ENCODE data around the gene TM4SF20. TPM values are rescaled to one million over a fixed set of nuclear protein-coding genes. Genes with fewer than 3 reads are reported as not detected.

Gene TM4SF20
- total RNA-seq, 4 donors from 2014 or later, result not detected

DNA sequence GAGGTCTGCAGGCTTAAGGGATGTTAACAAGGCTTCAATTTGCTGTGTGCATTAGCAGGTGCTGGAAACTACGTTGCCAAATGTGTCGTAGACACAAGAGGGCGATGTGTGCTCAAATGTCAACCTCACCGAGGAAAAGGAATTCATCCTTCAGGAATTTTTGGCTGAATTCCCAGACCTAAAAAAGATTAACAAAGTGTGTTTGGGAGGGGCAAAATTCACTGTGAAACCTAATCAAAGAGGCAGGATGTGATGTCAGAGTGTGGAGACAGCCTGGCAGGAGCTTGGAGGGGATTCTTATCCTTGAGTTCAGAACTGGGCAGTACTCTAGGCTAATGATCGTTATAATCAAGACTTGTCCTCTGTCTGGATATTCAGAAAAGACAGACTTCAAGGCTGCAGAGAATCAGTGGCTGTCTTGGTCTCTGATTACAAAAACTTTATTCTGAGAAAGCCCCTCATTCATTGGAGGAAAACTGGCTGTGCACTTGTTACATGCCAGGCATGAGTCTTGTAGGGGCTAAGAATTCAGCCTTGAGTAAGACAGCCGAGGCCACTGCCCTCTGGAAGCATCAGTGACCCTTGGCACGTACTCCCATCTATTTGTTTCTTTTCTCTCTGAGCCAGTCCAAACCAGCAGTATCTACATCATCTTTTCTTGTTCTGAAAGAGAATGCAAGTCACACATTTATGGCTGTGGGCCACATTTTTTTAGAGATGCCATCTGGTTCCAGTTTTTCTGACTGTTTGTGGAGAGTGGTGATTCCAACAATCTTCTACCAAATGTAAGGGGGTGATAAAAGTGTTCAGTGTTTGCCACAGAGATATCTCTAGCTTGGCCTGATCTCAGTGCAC, 27.3 kb upstream of the TM4SF20 start:
- Histone ChIP-seq H3K9me3 (no peaks in the 10 kb centered on the region), H3K36me3 (no peaks in the 10 kb centered on the region), H3K27ac (peak overlapping the region; percentile 68 to 85 (median 77)), H3K4me3 (peak overlapping the region in 1 of 4 donors; percentile 9), H3K27me3 (no peaks in the 10 kb centered on the region), H3K4me1 (peaks cover 13 to 56% (median 23%) of the 10 kb centered on the region in 3 donors)
- peak in 5 of 6 experiments; percentile 45 to 80 (median 56) for TF ChIP-seq CTCF (IDR thresholded peaks at IDR 0.05)
- no peak for TF ChIP-seq POLR2A (IDR thresholded peaks at IDR 0.05)
- intact Hi-C loops (cut with DNase I), result loop anchor here (10.0 kb wide), 1 partner anchor 358 kb away; no protein-coding TSS in a partner anchor
- DNase-seq, result no peak
- 1 to 6% methylated on average over 7 of the region's 7 CpGs for WGBS, 2 donors

- H3K4me1 ChIP-seq, result peaks cover 13 to 41% (median 17%) of the 10 kb centered on the region in 3 donors
- no peaks in the 10 kb centered on the region for H3K9me3 ChIP-seq
- no peak overlapping the region for H3K4me3 ChIP-seq
- no peaks in the 10 kb centered on the region for H3K27me3 ChIP-seq
- DNase-seq, result no peak
- no peak overlapping the region for H3K27ac ChIP-seq
- no peaks in the 10 kb centered on the region for H3K36me3 ChIP-seq
- 80 to 81% methylated on average over 4 of the region's 4 CpGs for WGBS, 2 donors
- TF ChIP-seq CTCF (IDR thresholded peaks at IDR 0.05) (no peak), POLR2A (IDR thresholded peaks at IDR 0.05) (no peak)
- intact Hi-C loops (cut with DNase I), result loop anchor here (10.0 kb wide), 1 partner anchor 360 kb away; no protein-coding TSS in a partner anchor
These were observed 25.6 kb upstream of the TM4SF20 start for GRCh38 chr2:227404585-227405271.

GRCh38 chr2:227402959-227403358, 23.9 kb upstream of the TM4SF20 start:
- Histone ChIP-seq H3K36me3 (no peaks in the 10 kb centered on the region), H3K27me3 (no peaks in the 10 kb centered on the region), H3K27ac (peak overlapping the region in 1 of 4 donors; percentile 11), H3K9me3 (no peaks in the 10 kb centered on the region), H3K4me3 (no peak overlapping the region), H3K4me1 (peaks cover 13 to 37% (median 17%) of the 10 kb centered on the region in 3 donors)
- TF ChIP-seq POLR2A (IDR thresholded peaks at IDR 0.05), result no peak
- no peak for TF ChIP-seq CTCF (IDR thresholded peaks at IDR 0.05)
- intact Hi-C loops (cut with DNase I), result loop anchor here (10.0 kb wide), 1 partner anchor 362 kb away; no protein-coding TSS in a partner anchor
- no peak for DNase-seq
- 33 to 58% methylated on average over 4 of the region's 4 CpGs for WGBS, 2 donors

- H3K9me3 ChIP-seq, result no peaks in the 10 kb centered on the region
These were observed 23.2 kb upstream of the TM4SF20 start for GRCh38 chr2:227402321-227402720.

More at GRCh38 chr2:227402321-227402720, 23.2 kb upstream of the TM4SF20 start:
- no peak for DNase-seq
- peaks cover 10 to 31% (median 16%) of the 10 kb centered on the region in 3 donors for H3K4me1 ChIP-seq
- intact Hi-C loops (cut with DNase I), result loop anchor here (10.0 kb wide), 1 partner anchor 362 kb away; no protein-coding TSS in a partner anchor
- H3K27ac ChIP-seq, result peak overlapping the region in 1 of 4 donors; percentile 11
- H3K4me3 ChIP-seq, result no peak overlapping the region
- TF ChIP-seq CTCF (IDR thresholded peaks at IDR 0.05), result no peak
- no peak for TF ChIP-seq POLR2A (IDR thresholded peaks at IDR 0.05)
- H3K27me3 ChIP-seq, result no peaks in the 10 kb centered on the region
- H3K36me3 ChIP-seq, result no peaks in the 10 kb centered on the region
